Measurements from ENCODE around the gene LPO. TPM values are rescaled to one million over a fixed set of nuclear protein-coding genes. Genes with fewer than 3 reads are reported as not detected.
A peak's percentile ranks its signal among the peaks of the same experiment; 100 is the strongest.

Gene LPO
- total and polyA plus RNA-seq, 2 donors (not counting 3 experiments of a cell fraction or from before 2014, with no cell fraction given) = not detected

DNA sequence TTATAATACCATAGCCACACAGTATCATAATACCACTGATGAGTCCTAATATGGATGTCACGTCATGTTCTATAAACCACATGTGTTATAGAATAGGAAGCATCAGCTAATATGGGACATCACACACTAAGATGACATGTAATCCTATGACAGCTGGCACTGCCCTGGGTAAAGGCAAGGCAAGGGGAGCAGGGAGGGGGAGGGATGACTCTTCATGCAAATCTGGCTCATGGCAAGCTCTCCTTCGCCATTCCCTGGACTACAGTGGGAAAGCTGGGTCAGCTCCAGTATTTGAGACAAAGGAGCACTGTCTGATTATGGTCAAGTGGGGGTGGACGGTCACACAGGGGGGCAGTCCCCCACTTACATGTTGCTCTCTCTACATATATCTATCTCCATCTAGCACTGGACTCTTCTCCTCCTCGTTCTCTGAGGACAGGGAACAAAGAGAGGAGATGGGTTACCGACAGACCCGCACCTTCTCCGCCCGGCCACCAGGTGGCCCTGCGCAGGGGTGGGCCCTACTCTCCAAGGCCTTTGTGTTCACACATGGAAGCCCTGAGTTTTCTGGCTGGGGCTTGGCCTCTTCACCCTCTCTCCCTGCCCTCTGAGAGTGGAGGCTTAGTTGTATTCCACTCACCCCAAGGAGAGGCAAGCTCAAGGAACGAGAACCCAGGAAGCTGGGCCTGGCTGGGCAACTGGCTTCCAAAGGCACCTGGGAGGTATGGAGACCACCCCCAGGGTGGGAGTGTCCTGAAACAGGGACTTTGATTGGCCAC is 65.8 kb downstream of the LPO start:
- H3K9ac ChIP-seq (replicated peaks; ENCODE audit: extremely low read depth, insufficient read depth, low read length) = no peak overlapping the region
- H3K9me3 ChIP-seq (replicated peaks; ENCODE audit: control insufficient read depth, insufficient read depth, low read length) = no peaks in the 10 kb centered on the region
- no peak overlapping the region for H3K4me2 ChIP-seq (ENCODE audit: insufficient read depth, low read length)
- peak; percentile 26 for DNase-seq (ENCODE audit: low read depth, low spot score)
- no peak overlapping the region for H3K27ac ChIP-seq (ENCODE audit: insufficient read depth, low read depth, low read length)
- H3K9me1 ChIP-seq (replicated peaks; ENCODE audit: control insufficient read depth, extremely low read depth, insufficient read depth, low read length) = no peaks in the 10 kb centered on the region
- peak; percentile 75 for FAIRE-seq
- BruUV-seq (replicated peaks) = no TSS peak
- H3K4me3 ChIP-seq (replicated peaks in 1 of 3; ENCODE audit: insufficient read depth in 1 of 3, low read depth in 1 of 3, low read length in 3 of 3) = no peak overlapping the region
- no peaks in the 10 kb centered on the region for H4K20me1 ChIP-seq (replicated peaks; ENCODE audit: control insufficient read depth, extremely low read depth, insufficient read depth, low read length)
- no peaks in the 10 kb centered on the region for H3K4me1 ChIP-seq (ENCODE audit: control insufficient read depth, extremely low read depth, insufficient read depth, low read length)
- POLR2A ChIA-PET = interaction anchor here (0.5 kb wide), 1 partner anchor 182 kb away, joined by 3 read pairs; no protein-coding TSS in a partner anchor
- intact Hi-C loops (cut with micrococcal nuclease) = loop anchor here (1.0 kb wide), 2 partner anchors 113 to 143 kb away; partner anchors contain the start of gene RNF43
- no peaks in the 10 kb centered on the region for H3K36me3 ChIP-seq (ENCODE audit: control insufficient read depth in 2 of 2, extremely low read depth in 1 of 2, insufficient read depth in 2 of 2, low read length in 2 of 2)
- CTCF ChIA-PET = interaction anchor here (0.7 to 2.6 kb wide), 15 partner anchors 8 to 158 kb away, joined by 3 to 30 read pairs (median 4); partner anchors contain the start of genes RNF43 and SUPT4H1
- dilution Hi-C loops (cut with MboI; ENCODE audit: extremely low pct_ligation_motif_present, low sequenced_read_pairs) = no loop called here
- peak overlapping the region; percentile 31 for H2AFZ ChIP-seq (ENCODE audit: low read depth, low read length)
- no peaks in the 10 kb centered on the region for H3K79me2 ChIP-seq (ENCODE audit: control insufficient read depth, insufficient read depth, low read length)
- no peak for TF ChIP-seq POLR2AphosphoS5 (IDR thresholded peaks at IDR 0.05; ENCODE audit: insufficient read depth, low read depth, low read length)
- no peak for TF ChIP-seq POLR2A (IDR thresholded peaks at IDR 0.05; ENCODE audit: low read depth, low read length)
- TF ChIP-seq MYC (IDR thresholded peaks at IDR 0.05; ENCODE audit: low read depth, low read length) = no peak
- TF ChIP-seq JUN (IDR thresholded peaks at IDR 0.05; ENCODE audit: borderline replicate concordance, insufficient read depth, insufficient read length, low read depth) = no peak
- TF ChIP-seq, protein P1, sequence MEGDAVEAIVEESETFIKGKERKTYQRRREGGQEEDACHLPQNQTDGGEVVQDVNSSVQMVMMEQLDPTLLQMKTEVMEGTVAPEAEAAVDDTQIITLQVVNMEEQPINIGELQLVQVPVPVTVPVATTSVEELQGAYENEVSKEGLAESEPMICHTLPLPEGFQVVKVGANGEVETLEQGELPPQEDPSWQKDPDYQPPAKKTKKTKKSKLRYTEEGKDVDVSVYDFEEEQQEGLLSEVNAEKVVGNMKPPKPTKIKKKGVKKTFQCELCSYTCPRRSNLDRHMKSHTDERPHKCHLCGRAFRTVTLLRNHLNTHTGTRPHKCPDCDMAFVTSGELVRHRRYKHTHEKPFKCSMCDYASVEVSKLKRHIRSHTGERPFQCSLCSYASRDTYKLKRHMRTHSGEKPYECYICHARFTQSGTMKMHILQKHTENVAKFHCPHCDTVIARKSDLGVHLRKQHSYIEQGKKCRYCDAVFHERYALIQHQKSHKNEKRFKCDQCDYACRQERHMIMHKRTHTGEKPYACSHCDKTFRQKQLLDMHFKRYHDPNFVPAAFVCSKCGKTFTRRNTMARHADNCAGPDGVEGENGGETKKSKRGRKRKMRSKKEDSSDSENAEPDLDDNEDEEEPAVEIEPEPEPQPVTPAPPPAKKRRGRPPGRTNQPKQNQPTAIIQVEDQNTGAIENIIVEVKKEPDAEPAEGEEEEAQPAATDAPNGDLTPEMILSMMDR (IDR thresholded peaks at IDR 0.05; ENCODE audit: extremely low read depth in 1 of 2, insufficient read depth in 1 of 2, low read depth in 1 of 2, low read length in 2 of 2) = peak; percentile 80 to 84
- H3K27me3 ChIP-seq (ENCODE audit: control insufficient read depth in 2 of 2, insufficient read depth in 2 of 2, low read length in 2 of 2) = peaks cover 0 to 6% of the 10 kb centered on the region in 2 experiments

All from endothelial cell of umbilical vein (primary cell).